SKM-1 treated with dmso at 0.1 percent for 144 hours (cell line): ENCODE results near the gene PDE7B.

Experiments
- DNase-seq: peaks from one replicate; lab custom pipeline; 2025; ENCODE audit not compliant: unreplicated experiment; lab: John Stamatoyannopoulos, UW

PDE7B gene

DNA sequence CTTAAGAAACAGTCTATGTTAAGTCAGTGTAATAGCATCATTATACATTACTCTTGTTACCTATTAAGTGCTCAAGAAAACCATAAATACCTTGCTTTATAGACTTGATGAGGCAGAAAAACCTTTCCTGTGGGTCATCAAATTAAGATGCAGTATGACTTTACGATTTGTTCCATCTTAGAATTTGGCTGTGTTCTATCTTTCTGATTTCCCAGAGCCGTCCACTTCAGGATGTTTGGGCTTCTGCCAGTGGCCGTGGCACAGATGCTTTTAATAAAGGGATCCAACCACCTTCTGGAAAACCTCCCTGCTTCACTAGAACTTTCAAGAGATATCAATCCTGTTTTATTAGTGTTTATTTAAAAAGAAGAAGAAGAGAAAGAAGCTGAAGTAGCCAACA lies 71.2 kb downstream of the PDE7B start:
- DNase-seq, result no peak

DNA sequence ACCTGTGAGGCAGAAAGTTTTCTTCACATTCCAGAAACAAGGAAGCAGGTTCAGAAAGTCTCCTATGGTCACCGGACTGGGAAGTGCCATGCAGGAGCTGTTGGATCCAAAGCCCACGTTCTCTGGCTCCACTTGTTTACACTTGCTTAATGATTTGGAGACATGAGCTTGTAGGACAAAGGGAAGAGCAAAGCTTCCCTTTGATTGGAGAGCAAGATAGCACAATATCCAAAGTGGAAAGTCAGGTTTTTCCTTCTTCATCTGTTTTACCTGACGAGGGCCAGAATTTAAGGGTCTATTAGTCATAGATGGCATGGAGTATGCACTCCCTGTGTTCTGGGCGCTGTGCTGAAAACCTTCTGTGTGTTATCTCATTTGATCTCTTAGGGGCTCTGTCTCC lies 81.2 kb downstream of the PDE7B start:
- no peak for DNase-seq

DNA sequence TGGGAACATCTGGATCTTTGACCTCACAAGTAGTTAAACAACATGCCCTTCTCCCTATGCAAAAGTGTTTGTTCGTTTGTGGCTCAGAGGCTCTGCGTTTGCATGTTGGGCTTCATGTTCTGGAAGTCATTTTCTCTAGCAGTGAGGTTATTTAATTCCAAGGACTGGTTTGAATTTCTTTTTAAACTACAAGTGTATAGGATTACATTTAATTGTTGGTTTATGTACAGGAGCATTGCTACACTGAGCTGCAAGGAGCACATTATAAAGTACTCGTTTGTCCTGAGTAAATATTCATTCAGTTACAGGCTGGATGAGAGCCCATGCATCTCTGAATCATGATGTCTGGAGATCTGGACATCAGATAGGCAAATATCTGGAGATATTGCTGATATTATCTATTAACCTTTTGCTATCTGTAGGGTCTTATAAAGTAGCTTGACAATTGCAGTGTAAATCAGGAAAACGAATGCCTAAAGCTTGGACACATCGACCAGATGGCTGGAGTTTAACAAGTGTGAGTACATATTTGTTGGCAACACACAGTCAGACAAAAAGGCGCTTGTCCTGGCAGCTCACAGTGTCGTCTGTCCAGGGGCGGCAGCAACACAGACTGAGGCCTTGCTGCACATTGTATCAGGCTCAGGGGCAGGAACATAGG lies 84.6 kb downstream of the PDE7B start:
- DNase-seq, result no peak

DNA sequence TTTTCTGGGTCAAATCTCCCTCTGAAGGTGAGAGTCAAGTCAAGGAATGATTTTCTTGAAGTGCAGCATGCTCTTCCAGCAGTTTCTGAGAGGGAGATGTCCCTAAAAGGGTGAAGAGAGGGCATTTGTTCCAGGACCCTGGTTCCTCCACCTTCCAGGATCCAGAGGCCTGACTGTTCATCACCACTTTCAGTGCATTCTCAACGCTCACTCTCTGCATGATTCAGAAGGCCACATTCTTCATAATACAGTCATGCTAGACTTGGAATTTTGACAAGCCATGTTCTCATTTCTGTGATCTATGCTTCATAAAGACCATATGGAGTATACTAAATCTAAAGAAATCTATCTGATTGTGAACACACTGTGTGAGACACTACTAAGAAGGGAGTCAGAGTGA lies 85.1 kb downstream of the PDE7B start:
- no peak for DNase-seq

DNA sequence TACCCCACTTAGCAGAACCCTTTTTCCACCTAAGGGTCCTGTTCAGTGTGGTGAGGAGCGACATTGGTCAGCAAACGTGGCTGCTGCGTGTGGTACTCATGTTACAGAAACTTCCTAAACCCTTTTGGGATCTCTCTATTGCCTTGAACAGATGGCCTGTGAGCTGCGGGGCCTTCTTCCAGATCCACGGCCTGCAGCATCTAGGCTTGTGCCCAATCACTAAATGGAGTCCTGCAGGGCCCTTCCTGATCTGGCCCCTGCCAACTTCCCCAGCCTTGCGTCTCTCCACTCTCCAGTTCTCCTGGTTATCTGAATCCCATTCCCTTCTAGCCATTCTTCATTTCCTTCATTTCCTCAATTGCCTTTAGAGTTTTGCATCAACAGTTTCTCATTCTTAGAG lies 85.6 kb downstream of the PDE7B start:
- no peak for DNase-seq

DNA sequence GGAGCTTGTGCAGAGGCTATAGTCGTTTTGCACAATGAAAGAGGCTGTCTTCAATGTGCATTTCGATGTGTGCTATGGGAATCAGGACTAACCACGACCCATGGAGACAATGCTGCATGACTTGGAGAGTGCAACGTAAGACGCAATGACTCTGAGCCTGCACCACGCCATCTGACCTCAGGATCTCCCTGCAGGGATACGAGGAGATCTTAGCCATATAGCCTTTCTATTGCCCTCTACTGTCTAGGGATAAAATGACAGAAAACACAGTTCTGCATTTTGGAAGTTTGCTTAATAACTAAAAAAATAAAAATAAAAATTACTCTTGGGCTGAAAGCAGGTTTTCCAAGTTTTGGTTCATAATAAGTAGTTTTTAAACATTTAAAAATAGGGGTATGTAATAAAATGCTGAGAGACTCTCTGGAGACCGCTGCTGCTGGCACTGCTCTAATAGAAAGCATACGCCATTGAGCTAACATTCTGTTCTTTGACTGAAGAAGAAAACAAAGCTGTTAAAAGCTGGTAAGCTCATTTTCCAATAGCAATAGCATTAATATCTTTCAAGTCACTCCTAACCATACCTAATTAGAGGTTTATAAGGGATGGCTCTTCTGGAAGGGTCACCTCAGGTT lies 87.2 kb downstream of the PDE7B start:
- DNase-seq, result peak; percentile 25

DNA sequence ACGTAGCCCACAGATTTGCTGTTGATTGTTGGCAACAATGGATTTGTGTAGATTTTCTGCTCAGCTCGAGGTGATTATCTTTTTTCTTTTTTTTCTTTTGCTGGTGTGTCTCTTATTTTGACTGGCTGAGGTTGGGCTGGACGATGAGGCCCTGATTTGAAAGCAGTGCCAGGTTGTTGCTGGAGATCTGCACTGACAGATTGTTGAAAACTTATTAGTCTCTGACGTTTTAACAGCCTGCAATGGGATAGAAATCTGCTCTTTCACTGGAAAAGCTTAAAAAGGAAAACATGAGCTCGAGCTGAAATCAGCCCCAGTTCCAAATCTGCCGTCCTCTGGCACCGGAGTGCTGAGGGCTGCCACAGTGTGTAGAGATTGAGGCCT lies 87.7 kb downstream of the PDE7B start:
- no peak for DNase-seq

DNA sequence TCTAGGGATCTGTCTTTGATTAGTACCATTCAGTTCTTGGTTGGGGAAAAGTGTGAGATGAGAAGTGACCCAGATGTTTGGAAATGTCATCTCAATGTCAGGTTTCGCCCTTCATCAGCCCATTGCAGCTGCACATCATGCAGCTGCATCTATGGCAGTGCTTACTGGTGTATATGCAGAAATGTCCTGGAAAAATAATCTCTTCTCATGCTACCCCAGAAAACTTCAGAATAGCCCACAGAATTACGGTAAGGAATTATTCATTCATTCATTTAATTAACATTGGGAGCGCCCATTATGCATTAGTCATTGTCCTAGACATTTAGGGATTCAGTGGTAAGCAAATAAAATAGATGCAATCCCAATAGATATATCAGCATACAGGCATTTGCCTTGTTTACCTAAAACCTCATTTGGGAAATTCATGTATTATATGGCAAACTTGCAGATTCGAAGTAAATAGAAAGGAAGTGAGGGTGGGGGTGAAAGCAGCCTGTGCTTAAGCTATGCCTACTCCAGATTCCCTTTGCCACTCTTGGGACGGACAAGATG lies 89.2 kb downstream of the PDE7B start:
- no peak for DNase-seq

DNA sequence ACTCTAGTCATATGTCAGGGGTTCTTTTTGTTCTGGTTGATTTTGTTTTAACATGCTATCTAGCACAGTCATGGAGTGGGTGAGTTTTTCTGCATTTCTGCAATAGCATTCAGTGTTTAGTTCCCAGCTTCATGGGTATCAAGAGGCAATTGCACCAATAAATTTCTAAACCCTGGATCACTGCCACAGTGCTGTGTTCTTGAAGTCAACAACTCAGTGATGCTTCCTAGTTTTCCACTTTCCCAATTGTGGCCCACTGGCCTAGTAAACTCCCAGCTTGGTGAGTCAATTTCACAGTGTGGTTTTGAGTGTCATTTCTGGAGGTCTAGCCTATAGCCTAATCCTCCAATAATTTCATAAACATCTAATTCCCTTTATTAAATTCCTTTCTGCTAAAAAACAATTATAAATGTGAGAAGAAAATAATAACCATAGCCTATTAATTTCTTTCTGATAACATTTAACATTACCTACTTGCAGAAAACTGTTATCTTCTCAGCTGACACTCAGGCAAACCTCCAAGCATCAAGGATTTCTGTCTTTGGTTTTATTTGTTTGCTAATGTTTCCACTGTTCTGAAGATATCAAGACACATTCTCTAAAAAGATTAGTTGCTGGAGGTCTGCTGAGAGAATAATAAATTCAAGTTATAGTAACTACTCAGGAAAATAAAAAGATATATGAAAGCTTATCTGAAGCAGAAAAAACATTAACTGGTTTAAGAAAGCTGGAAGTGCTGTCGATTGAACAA lies 89.9 kb downstream of the PDE7B start:
- DNase-seq, result no peak

DNA sequence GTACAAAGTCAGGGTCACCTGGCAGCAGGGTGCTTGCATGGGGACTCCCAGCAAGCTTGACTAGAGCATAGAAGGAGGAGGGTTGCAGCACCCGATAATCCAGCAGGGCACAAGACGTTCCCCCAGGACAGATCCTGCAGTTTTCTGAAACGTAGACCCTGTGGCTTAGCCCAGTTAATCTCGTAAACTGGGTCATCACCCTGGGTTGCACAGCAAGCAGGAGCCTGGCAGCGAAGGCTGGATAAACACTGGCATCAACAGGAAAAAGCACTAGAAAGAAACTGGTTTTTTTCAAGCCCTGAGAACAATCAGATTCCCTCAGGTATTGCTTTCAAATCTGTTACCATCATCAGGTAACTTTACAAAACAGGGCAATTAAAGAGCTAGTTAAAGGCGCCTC lies 92.6 kb downstream of the PDE7B start:
- DNase-seq, result no peak

DNA sequence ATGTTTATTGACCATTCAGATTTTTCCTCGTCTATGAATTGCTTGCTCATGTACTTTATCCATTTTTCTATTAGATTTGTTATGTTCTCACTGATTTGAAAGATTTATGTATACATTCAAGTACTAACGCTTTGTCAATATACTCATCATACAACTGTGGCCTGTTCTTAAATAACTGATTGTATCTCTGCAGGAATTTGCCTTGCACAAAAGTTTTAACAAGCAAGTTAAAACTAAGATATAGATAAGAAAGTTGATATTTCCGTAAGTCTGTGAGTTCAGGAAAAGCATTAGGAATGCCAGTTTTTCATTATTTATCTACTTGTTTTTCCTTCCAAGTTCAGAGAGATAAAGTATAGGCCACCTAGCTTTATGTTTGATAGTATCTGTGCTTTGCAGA lies 95.2 kb downstream of the PDE7B start:
- DNase-seq, result no peak

DNA sequence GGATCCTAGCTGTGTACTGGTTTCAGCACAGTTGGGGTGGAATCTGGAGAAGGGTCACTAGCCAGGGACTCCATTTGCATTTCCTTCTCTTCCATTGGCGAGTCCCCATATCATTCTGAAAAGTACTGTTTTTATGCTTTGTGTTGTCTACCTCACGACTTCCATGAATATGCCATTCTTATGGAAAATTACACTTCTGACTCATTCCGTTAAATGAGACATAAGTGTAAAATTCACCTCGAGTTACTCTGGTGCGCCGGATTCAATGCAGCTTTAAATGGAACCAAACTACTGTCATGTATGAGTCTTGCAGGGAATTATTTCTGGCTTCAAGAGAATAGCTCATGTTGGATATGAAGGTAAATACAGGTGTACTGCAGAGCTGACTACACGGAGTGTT lies 99.2 kb downstream of the PDE7B start:
- DNase-seq, result no peak

DNA sequence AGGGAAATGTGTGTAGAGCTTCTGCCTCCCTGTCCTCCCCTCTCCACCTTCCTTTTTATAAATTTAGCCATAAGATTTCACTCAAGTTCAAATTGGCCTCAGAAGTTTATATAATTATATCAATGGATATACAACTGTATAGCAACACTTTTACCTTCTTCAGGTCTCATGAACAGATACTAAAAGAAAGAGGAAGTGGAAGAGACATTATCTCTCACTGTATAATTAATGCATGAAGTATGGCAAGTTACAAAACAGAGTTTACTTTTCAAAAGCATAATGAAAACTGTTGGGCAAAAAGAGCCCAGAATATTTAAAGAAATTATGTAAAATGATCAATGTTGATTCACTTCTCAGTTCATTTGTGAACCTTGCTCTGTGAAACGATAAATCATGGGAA lies 99.7 kb downstream of the PDE7B start:
- no peak for DNase-seq

DNA sequence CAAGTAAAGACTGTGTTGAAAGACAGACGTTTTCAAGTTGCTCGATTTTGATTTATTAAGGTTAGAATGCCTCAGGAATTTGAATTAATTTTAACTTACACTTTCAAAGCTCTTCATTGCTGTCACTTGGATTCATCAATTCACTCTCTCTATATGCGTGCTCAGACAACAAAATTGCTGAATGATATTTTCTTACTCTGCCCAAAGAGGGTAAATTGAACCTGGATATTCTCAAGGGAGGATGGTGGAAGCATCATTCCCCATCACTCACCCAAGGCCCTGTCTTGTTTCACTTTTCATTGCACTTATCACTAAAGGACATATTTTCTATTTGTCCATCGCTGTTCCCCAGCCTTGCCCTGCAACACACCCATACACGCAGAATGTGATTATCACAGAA lies 102.3 kb downstream of the PDE7B start:
- no peak for DNase-seq

DNA sequence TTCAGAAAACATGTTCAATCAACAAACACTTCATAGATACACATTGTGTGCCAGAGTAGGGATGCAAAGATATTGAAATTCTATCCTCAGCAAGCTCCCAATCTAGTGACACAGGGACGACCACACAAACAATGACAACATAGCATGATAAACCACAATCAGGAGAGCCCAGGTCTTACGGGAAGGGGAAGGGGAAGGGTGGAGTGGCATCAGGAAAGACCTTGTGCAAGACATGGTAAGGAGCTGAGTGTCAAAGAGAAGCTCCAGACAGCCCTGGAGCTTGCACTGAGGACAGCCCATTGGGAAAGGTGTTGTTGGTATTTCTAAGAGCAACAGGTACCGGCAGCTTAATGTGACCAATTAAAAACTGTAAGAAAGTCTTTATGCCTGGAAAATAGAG lies 103.6 kb downstream of the PDE7B start:
- no peak for DNase-seq

DNA sequence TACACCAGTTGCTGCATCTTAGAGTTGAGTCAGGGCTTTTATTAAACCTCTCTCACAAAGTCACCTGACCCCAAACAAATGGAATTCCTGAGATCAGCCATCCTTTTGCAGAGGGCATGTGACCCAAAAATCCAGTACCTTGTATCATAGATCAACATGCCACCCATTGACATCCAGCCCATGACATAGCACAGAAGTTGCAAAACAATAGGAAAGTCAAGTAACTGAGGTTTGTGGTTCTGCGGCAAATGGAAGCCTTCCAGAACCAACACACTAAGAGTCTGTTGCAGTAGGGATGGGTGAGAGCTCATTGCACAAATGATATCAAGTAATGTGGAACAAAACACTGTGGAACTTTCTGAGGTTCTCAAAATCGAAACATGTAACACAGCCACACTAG lies 111.2 kb downstream of the PDE7B start:
- DNase-seq, result peak; percentile 8

DNA sequence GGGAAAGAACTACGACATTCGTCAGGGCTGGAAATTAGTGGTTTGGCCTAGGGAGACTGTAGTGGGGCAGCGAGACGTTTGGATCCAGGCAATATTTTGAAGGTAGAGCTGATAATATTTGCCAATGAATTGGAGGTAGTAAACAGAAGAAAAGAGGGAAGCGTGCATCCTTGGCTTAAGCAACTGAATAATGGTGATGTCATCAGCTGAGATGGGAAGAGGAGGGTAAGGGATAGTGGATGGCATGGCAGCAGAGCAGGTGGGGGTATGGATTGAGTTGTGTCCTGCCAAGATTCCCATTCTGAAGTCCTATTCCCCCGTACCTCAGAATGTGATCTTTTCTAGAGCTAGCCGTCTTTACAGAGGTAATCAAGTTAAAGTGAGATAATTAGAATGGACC lies 119.2 kb downstream of the PDE7B start:
- no peak for DNase-seq

DNA sequence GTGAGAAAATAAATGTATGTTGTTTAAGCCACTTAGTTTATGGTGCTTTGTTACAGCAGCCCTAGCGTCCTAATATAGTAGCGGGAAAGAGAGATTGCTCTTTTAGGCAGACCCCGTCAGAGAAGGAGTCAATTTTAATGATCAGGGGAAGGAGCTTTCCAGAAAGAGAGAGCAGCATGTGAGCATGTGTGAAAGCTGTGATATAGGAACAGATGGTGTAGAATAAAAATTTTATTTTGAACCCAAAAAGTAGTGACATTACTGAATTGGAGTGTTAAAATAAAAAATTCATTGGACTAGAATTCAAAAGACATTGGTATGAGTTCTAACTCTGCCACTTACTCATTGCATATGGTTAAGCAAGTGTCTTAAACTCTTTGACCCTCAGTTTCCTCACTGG lies 119.8 kb downstream of the PDE7B start:
- no peak for DNase-seq

DNA sequence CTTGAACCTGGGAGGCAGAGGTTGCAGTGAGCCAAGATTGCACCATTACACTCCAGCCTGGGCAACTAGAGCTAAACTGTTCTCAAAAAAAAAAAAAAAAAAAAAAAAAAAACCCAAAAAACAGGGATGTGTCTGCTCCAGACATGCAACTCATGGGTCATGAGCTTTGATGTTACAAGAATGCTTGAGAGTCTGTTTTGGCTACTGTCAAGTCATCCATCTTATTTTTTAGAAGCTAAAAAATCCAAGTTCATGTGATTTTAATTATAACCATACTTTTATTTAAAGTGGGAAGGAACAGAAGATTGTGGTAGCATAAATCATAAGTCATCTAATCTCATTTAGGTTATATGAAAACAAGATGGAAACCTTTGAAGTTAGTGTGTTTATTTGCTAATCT lies 120.6 kb downstream of the PDE7B start:
- DNase-seq, result no peak

DNA sequence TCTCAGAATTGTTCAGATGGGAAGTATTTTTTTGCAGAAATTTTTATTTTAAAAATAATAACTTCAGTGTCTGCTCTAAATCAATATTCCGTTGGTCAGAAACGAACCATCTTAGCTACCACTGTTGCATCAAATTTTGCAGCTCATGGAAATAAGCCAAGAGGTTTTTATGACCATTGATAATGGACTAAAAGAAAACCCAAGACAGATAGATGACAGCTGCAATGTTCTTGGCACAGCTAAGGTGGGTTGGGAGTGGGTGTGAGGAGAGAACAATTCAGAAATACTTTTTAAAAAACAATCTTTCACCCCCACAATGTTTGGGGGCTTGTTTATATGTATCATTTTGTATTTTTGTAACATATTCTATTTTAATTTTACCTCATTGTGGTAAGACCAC lies 121.1 kb downstream of the PDE7B start:
- DNase-seq, result no peak

DNA sequence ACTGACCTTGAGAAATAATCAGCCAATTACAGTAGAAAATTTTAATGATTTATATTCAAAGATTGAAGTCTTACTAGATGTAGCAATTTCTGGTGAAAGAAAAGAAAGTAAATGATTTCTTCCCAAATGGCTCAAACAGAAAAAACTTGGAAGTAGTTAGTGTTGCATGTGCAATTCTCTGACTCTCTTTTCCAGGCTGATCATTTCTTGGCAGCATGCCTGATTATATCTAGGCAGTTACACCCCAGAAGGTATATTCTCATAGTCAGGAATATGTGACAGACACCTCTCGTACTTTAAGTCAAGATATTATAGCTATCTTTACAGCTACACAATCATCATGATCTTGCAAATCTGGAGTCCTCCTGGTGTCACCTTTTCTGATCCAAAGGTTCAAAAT lies 122.9 kb downstream of the PDE7B start:
- DNase-seq, result no peak

DNA sequence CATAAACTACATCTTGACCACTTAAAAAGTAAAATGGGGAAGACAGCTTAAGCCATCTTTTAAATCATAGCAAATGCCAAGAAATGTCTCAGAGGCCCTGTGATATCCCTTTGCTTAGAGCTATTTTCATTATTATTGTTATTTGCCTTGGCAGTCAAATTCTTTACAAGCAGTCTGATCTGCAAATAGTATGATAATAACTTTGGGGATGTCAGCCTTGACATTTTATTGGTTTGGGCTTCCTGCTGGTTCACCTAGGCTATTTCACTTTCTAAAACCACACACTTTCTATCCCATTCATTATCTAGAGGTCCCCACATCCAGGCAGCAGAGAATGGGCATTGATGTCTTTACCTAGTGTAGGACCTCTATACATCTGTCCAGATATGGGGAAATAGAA lies 125.1 kb downstream of the PDE7B start:
- no peak for DNase-seq
